ENCODE results near the gene SLC9A9.

DNA sequence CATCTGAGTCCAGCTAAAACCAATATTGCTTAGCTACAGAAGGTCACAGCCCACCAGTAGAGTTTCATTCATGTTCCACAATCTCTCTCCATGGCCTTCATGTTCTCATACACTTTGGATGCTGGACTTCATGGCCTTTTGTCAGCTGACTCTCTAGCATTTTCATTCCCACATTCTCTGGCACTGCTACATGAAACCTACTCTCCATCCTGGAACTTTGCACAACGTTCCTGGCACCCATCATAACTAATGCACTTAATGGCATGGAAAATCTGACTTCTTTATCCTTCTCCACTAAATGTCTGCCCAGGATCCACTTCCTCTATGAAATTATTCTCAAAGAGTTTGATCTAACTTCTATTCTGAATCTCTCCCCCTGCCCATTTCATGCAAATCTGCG, 56.9 kb downstream of the SLC9A9 start:
- TF ChIP-seq, protein P1, sequence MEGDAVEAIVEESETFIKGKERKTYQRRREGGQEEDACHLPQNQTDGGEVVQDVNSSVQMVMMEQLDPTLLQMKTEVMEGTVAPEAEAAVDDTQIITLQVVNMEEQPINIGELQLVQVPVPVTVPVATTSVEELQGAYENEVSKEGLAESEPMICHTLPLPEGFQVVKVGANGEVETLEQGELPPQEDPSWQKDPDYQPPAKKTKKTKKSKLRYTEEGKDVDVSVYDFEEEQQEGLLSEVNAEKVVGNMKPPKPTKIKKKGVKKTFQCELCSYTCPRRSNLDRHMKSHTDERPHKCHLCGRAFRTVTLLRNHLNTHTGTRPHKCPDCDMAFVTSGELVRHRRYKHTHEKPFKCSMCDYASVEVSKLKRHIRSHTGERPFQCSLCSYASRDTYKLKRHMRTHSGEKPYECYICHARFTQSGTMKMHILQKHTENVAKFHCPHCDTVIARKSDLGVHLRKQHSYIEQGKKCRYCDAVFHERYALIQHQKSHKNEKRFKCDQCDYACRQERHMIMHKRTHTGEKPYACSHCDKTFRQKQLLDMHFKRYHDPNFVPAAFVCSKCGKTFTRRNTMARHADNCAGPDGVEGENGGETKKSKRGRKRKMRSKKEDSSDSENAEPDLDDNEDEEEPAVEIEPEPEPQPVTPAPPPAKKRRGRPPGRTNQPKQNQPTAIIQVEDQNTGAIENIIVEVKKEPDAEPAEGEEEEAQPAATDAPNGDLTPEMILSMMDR (IDR thresholded peaks at IDR 0.05) = no peak
- TF ChIP-seq POLR2A (IDR thresholded peaks at IDR 0.05) = no peak
